Transverse colon (tissue), 4 donors: ENCODE measurements around the gene CHMP3.

Source experiments
- CTCF ChIP-seq, 5 experiments: fragments of 200-600 bp in 3 of 5; fragments of 450-650 bp in 2 of 5; sonication (generic) in 3 of 5; IDR thresholded peaks; 1 replicate in 2 of 5; 2 replicates in 3 of 5; pipeline ENCODE4 v1.5.1; 2016 to 2017; ENCODE audit warnings: antibody characterized with exemption in 5 of 5, inconsistent platforms in 3 of 5, mild to moderate bottlenecking in 2 of 5, moderate library complexity in 1 of 5
- EP300 ChIP-seq: sonication (generic); formaldehyde crosslinking; IDR thresholded peaks from one replicate; pipeline ENCODE4 v1.6.1; 2017; ENCODE audit warnings: antibody characterized with exemption, low read depth
- POLR2A ChIP-seq: fragments of 450-650 bp; IDR thresholded peaks from one replicate; pipeline ENCODE4 v1.6.1; 2016; ENCODE audit warnings: antibody characterized with exemption, mild to moderate bottlenecking, moderate library complexity
- POLR2AphosphoS5 ChIP-seq, 3 donors: sonication (generic); formaldehyde crosslinking; IDR thresholded peaks; one replicate each; pipeline ENCODE4 v1.6.1; 2016; ENCODE audit warnings: antibody characterized with exemption in 3 of 3

DNA sequence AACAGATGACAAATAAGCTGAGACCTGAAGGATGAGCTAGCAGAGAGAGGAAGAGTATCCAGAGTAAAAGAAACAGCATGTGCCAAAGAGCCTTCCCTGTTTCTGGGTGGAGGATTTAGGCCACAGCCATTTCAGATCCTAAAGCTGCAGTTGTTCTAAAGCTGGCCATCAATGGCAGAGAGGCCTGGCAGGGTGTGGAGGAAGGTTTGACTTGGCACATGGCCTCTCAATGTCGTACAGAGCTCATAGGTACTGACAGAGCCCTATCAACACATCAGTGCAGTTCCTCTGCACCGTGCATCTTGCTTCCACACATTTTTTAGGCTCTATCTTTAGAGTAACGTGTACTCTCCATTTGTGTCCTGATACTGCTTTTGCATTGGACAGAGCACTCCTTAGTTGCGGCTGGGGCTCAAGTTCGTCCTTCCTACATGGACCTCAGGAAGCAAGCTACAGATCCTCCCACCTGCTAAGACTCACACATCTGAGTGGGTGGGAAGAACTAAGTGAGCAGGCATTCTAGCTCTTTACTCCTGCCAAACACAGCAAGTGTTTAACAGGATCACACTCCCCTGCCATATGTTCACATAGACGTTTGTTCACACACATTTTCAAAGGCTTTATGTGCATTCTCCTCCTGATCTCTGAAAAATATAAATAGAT is 3.0 kb upstream of the CHMP3 start:
- TF ChIP-seq CTCF (IDR thresholded peaks at IDR 0.05) (no peak), POLR2A (no peak), POLR2AphosphoS5 (IDR thresholded peaks at IDR 0.05) (no peak), EP300 (no peak)
